CD8-positive, alpha-beta memory T cell (primary cell): Measurements from ENCODE around the gene HNRNPLL. TPM values are rescaled to one million over a fixed set of nuclear protein-coding genes. Genes with fewer than 3 reads are reported as not detected.
"Not testable (repeated sequence)": the region's sequence is repeated elsewhere in the genome, so short reads cannot be mapped to it uniquely, and the experiment has no call there.

ENCODE experiments used
- CTCF ChIA-PET: fragments of 350-600 bp; sonication (Branson Sonifier 250); formaldehyde crosslinking; loops from one replicate; lab custom pipeline; 2021; ENCODE audit warnings: antibody characterized with exemption; lab: Charles Lee
- POLR2A ChIA-PET: fragments of 350-600 bp; sonication (Branson Sonifier 250); formaldehyde crosslinking; loops from one replicate; lab custom pipeline; 2021; ENCODE audit warnings: antibody characterized with exemption; lab: Charles Lee
- DNase-seq, 5 donors: peaks; one replicate each; pipeline versions ENCODE4 v3.0.0 to v3.0.0-alpha.2; 2020 to 2022; ENCODE audit warnings: mixed read lengths in 1 of 5
- H3K27ac ChIP-seq: one replicate; pipeline ENCODE4 v1.7.0; 2013; ENCODE audit warnings: low read depth, mild to moderate bottlenecking, low read length, moderate library complexity
- H3K27me3 ChIP-seq: 2 replicates; pipeline ENCODE4 v1.7.0; 2013; ENCODE audit warnings: low read length, mild to moderate bottlenecking; ENCODE audit not compliant: insufficient read depth, poor library complexity, severe bottlenecking
- H3K36me3 ChIP-seq: 2 replicates; pipeline ENCODE4 v1.7.0; 2013; ENCODE audit warnings: mild to moderate bottlenecking, low read length, moderate library complexity; ENCODE audit not compliant: insufficient read depth
- H3K4me1 ChIP-seq: 2 replicates; pipeline ENCODE4 v1.7.0; 2013; ENCODE audit warnings: mild to moderate bottlenecking, low read length, moderate library complexity; ENCODE audit not compliant: insufficient read depth
- H3K4me3 ChIP-seq: 2 replicates; pipeline ENCODE4 v1.7.0; 2013; ENCODE audit warnings: mild to moderate bottlenecking, low read length
- H3K9me3 ChIP-seq: 2 replicates; pipeline ENCODE4 v1.7.0; 2013; ENCODE audit warnings: mild to moderate bottlenecking, low read length
- H3K27ac Mint-ChIP-seq, 8 donors: one replicate each; pipeline ENCODE4 v1.8.0; 2020 to 2021; ENCODE audit warnings: mixed read lengths in 8 of 8, mild to moderate bottlenecking in 6 of 8, inconsistent platforms in 3 of 8, moderate library complexity in 3 of 8
- H3K27me3 Mint-ChIP-seq, 2 donors: one replicate each; pipeline ENCODE4 v1.8.0; 2020 to 2021; ENCODE audit warnings: mixed read lengths in 2 of 2, mild to moderate bottlenecking in 1 of 2, moderate library complexity in 1 of 2
- H3K36me3 Mint-ChIP-seq, 3 donors: one replicate each; pipeline ENCODE4 v1.8.0; 2020 to 2021; ENCODE audit warnings: mixed read lengths in 3 of 3, inconsistent platforms in 1 of 3, mild to moderate bottlenecking in 1 of 3
- H3K4me1 Mint-ChIP-seq, 3 donors: one replicate each; pipeline ENCODE4 v1.8.0; 2020 to 2021; ENCODE audit warnings: mixed read lengths in 3 of 3, inconsistent platforms in 1 of 3, mild to moderate bottlenecking in 1 of 3
- H3K4me3 Mint-ChIP-seq, 7 donors: one replicate each; pipeline ENCODE4 v1.8.0; 2020 to 2021; ENCODE audit warnings: mixed read lengths in 7 of 7, mild to moderate bottlenecking in 6 of 7, moderate library complexity in 4 of 7, inconsistent platforms in 2 of 7
- H3K9me3 Mint-ChIP-seq, 5 donors: one replicate each; pipeline ENCODE4 v1.8.0; 2020 to 2022; ENCODE audit warnings: mixed read lengths in 5 of 5, mild to moderate bottlenecking in 3 of 5, moderate library complexity in 2 of 5, inconsistent platforms in 1 of 5
- polyA plus RNA-seq: library from polyadenylated mRNA; unstranded; fragments of 300-500 nt; fragmentation: Illumina TruSeq; gene quantifications from one replicate; pipeline ENCODE4 v1.2.3, GENCODE V29; 2021
- total RNA-seq, 2 experiments: library from RNA; stranded (reverse); gene quantifications; one replicate each; pipeline ENCODE4 v1.2.3, GENCODE V29; 2021

The HNRNPLL gene
- total and polyA plus RNA-seq, 3 experiments from 2014 or later = 65.4 to 80.8 (median 77.4) TPM

- POLR2A ChIA-PET = interaction anchor here (0.6 kb wide), 1 partner anchor 288 kb away, joined by 3 read pairs; no protein-coding TSS in a partner anchor
- peaks cover 6% of the 10 kb centered on the region for H3K4me1 ChIP-seq
Observed at GRCh38 chr2:38540580-38541286, 62.0 kb downstream of the HNRNPLL start.

GRCh38 chr2:38539086-38539485 is 63.6 kb downstream of the HNRNPLL start:
- Histone ChIP-seq H3K36me3 (no peaks in the 10 kb centered on the region), H3K27me3 (no peaks in the 10 kb centered on the region), H3K4me1 (peaks cover 6% of the 10 kb centered on the region), H3K9me3 (no peaks in the 10 kb centered on the region), H3K4me3 (no peak overlapping the region), H3K27ac (no peak overlapping the region)
- no peak for DNase-seq
- Mint-ChIP-seq H3K27ac (no peak overlapping the region), H3K4me3 (no peak overlapping the region), H3K36me3 (no peaks in the 10 kb centered on the region), H3K27me3 (peaks cover 9 to 12% of the 10 kb centered on the region in 2 donors), H3K9me3 (no peaks in the 10 kb centered on the region), H3K4me1 (peaks cover 13 to 19% (median 18%) of the 10 kb centered on the region in 3 donors)
- POLR2A ChIA-PET = interaction anchor here (0.5 kb wide), 1 partner anchor 403 kb away, joined by 9 read pairs; no protein-coding TSS in a partner anchor
- CTCF ChIA-PET = no interaction called here

More at GRCh38 chr2:38540580-38541286, 62.0 kb downstream of the HNRNPLL start:
- Mint-ChIP-seq H3K27me3 (peaks cover 9 to 15% of the 10 kb centered on the region in 2 donors), H3K4me3 (no peak overlapping the region), H3K4me1 (peaks cover 11 to 23% (median 18%) of the 10 kb centered on the region in 3 donors), H3K36me3 (no peaks in the 10 kb centered on the region), H3K9me3 (no peaks in the 10 kb centered on the region), H3K27ac (peak overlapping the region in 1 of 8 donors; percentile 42)
- Histone ChIP-seq H3K27me3 (no peaks in the 10 kb centered on the region), H3K4me3 (no peak overlapping the region), H3K36me3 (no peaks in the 10 kb centered on the region), H3K9me3 (no peaks in the 10 kb centered on the region), H3K27ac (no peak overlapping the region)
- no peak for DNase-seq
- CTCF ChIA-PET = interaction anchor here (0.9 to 1.2 kb wide), 2 partner anchors 41 to 86 kb away, joined by 3 to 7 read pairs; no protein-coding TSS in a partner anchor

- CTCF ChIA-PET = interaction anchor here (3.2 kb wide), 1 partner anchor 17 kb away, joined by 13 read pairs; no protein-coding TSS in a partner anchor
- POLR2A ChIA-PET = no interaction called here
Observed at GRCh38 chr2:38537937-38538525, 64.7 kb downstream of the HNRNPLL start.

GRCh38 chr2:38537296-38537695 is 65.4 kb downstream of the HNRNPLL start:
- H3K27ac Mint-ChIP-seq, H3K27me3 ChIP-seq, H3K36me3 Mint-ChIP-seq, H3K9me3 ChIP-seq, H3K27ac ChIP-seq, H3K36me3 ChIP-seq, H3K4me1 ChIP-seq, H3K9me3 Mint-ChIP-seq, H3K4me3 ChIP-seq, DNase-seq: not testable (repeated sequence)
- ChIA-PET POLR2A (interaction anchor here (0.7 kb wide), 1 partner anchor 204 kb away, joined by 5 read pairs; no protein-coding TSS in a partner anchor), CTCF (interaction anchor here (0.7 to 3.2 kb wide), 6 partner anchors 18 to 1330 kb away, joined by 3 to 13 read pairs (median 3); no protein-coding TSS in a partner anchor)
- Mint-ChIP-seq H3K27me3 (peaks cover 9 to 12% of the 10 kb centered on the region in 2 donors), H3K4me3 (peak overlapping the region in 2 of 7 donors; percentile 26 to 63), H3K4me1 (peaks cover 4 to 15% (median 9%) of the 10 kb centered on the region in 3 donors)

More at GRCh38 chr2:38537937-38538525, 64.7 kb downstream of the HNRNPLL start:
- peak overlapping the region in 1 of 8 donors; percentile 72 for H3K27ac Mint-ChIP-seq
- no peak overlapping the region for H3K4me3 Mint-ChIP-seq
- Histone ChIP-seq H3K9me3 (no peaks in the 10 kb centered on the region), H3K27ac (no peak overlapping the region), H3K27me3 (no peaks in the 10 kb centered on the region), H3K36me3 (no peaks in the 10 kb centered on the region), H3K4me1 (peaks cover 6% of the 10 kb centered on the region), H3K4me3 (no peak overlapping the region)
- H3K27me3 Mint-ChIP-seq = peaks cover 9 to 12% of the 10 kb centered on the region in 2 donors
- no peaks in the 10 kb centered on the region for H3K9me3 Mint-ChIP-seq
- peaks cover 11 to 21% (median 16%) of the 10 kb centered on the region in 3 donors for H3K4me1 Mint-ChIP-seq
- DNase-seq = no peak
- no peaks in the 10 kb centered on the region for H3K36me3 Mint-ChIP-seq

- Histone ChIP-seq H3K27me3 (no peaks in the 10 kb centered on the region), H3K4me1 (no peaks in the 10 kb centered on the region), H3K9me3 (no peaks in the 10 kb centered on the region), H3K36me3 (no peaks in the 10 kb centered on the region), H3K27ac (no peak overlapping the region), H3K4me3 (peak overlapping the region; percentile 41)
- no peaks in the 10 kb centered on the region for H3K36me3 Mint-ChIP-seq
- H3K4me1 Mint-ChIP-seq = peaks cover 3 to 8% (median 3%) of the 10 kb centered on the region in 3 donors
- no peaks in the 10 kb centered on the region for H3K9me3 Mint-ChIP-seq
- no peak overlapping the region for H3K27ac Mint-ChIP-seq
- H3K4me3 Mint-ChIP-seq = peak overlapping the region in 5 of 7 donors; percentile 45 to 69 (median 59)
- peak; percentile 62 to 82 (median 68) for DNase-seq
- CTCF ChIA-PET = interaction anchor here (0.7 to 3.2 kb wide), 30 partner anchors 9 to 293 kb away, joined by 3 to 19 read pairs (median 3); no protein-coding TSS in a partner anchor
- peaks cover 9 to 12% of the 10 kb centered on the region in 2 donors for H3K27me3 Mint-ChIP-seq
- POLR2A ChIA-PET = interaction anchor here (1.0 kb wide), 1 partner anchor 215 kb away, joined by 3 read pairs; the partner anchor contains the start of gene SRSF7
Observed at GRCh38 chr2:38535744-38536506, 66.8 kb downstream of the HNRNPLL start.

- H3K36me3 Mint-ChIP-seq = peaks cover 0 to 2% (median 0%) of the 10 kb centered on the region in 3 donors
- H3K9me3 ChIP-seq = no peaks in the 10 kb centered on the region
- H3K9me3 Mint-ChIP-seq = no peaks in the 10 kb centered on the region
- CTCF ChIA-PET = interaction anchor here (0.7 to 3.2 kb wide), 20 partner anchors 9 to 240 kb away, joined by 3 to 19 read pairs (median 3); no protein-coding TSS in a partner anchor
- H3K4me3 ChIP-seq = no peak overlapping the region
- H3K4me3 Mint-ChIP-seq = peak overlapping the region in 4 of 7 donors; percentile 34 to 69 (median 58)
- peaks cover 3 to 8% (median 3%) of the 10 kb centered on the region in 3 donors for H3K4me1 Mint-ChIP-seq
- no peaks in the 10 kb centered on the region for H3K27me3 ChIP-seq
- no peaks in the 10 kb centered on the region for H3K4me1 ChIP-seq
- POLR2A ChIA-PET = interaction anchor here (1.0 kb wide), 1 partner anchor 216 kb away, joined by 3 read pairs; the partner anchor contains the start of gene SRSF7
- no peak overlapping the region for H3K27ac ChIP-seq
- no peaks in the 10 kb centered on the region for H3K36me3 ChIP-seq
- peaks cover 9 to 12% of the 10 kb centered on the region in 2 donors for H3K27me3 Mint-ChIP-seq
- H3K27ac Mint-ChIP-seq = no peak overlapping the region
- no peak for DNase-seq
Observed at GRCh38 chr2:38535404-38535743, 67.4 kb downstream of the HNRNPLL start.

GRCh38 chr2:38534746-38535403 is 67.9 kb downstream of the HNRNPLL start:
- H3K27me3 ChIP-seq = no peaks in the 10 kb centered on the region
- H3K36me3 ChIP-seq = no peaks in the 10 kb centered on the region
- peaks cover 9 to 12% of the 10 kb centered on the region in 2 donors for H3K27me3 Mint-ChIP-seq
- H3K27ac ChIP-seq = no peak overlapping the region
- ChIA-PET CTCF (interaction anchor here (0.8 to 3.2 kb wide), 13 partner anchors 8 to 241 kb away, joined by 3 to 19 read pairs (median 4); no protein-coding TSS in a partner anchor), POLR2A (interaction anchor here (1.0 kb wide), 1 partner anchor 216 kb away, joined by 3 read pairs; the partner anchor contains the start of gene SRSF7)
- no peaks in the 10 kb centered on the region for H3K9me3 ChIP-seq
- no peak overlapping the region for H3K27ac Mint-ChIP-seq
- H3K4me1 ChIP-seq = no peaks in the 10 kb centered on the region
- peaks cover 0 to 4% (median 0%) of the 10 kb centered on the region in 3 donors for H3K36me3 Mint-ChIP-seq
- H3K9me3 Mint-ChIP-seq = no peaks in the 10 kb centered on the region
- no peak overlapping the region for H3K4me3 ChIP-seq
- peak overlapping the region in 1 of 7 donors; percentile 23 for H3K4me3 Mint-ChIP-seq
- no peak for DNase-seq
- peaks cover 3 to 8% (median 3%) of the 10 kb centered on the region in 3 donors for H3K4me1 Mint-ChIP-seq
